Endothelial cell of hepatic sinusoid (primary cell): ENCODE data around the gene MUC22.
"Not testable (repeated sequence)": the region's sequence is repeated elsewhere in the genome, so short reads cannot be mapped to it uniquely, and the experiment has no call there.

Experiments
- in situ Hi-C: cut with HindIII; loops from 2 replicates; pipeline ENCODE4 v1.10.0; 2017; ENCODE audit warnings: low sequenced_read_pairs

The MUC22 gene

GRCh38 chr6:31010393-31011060 lies at the start of gene MUC22:
MUC22 (plus strand) TSS chr6:31010474; CDS start chr6:31010707, 233 bp downstream.
- in situ Hi-C loops: loop anchor here (5.0 kb wide), 1 partner anchor 73 kb away; no protein-coding TSS in a partner anchor

DNA sequence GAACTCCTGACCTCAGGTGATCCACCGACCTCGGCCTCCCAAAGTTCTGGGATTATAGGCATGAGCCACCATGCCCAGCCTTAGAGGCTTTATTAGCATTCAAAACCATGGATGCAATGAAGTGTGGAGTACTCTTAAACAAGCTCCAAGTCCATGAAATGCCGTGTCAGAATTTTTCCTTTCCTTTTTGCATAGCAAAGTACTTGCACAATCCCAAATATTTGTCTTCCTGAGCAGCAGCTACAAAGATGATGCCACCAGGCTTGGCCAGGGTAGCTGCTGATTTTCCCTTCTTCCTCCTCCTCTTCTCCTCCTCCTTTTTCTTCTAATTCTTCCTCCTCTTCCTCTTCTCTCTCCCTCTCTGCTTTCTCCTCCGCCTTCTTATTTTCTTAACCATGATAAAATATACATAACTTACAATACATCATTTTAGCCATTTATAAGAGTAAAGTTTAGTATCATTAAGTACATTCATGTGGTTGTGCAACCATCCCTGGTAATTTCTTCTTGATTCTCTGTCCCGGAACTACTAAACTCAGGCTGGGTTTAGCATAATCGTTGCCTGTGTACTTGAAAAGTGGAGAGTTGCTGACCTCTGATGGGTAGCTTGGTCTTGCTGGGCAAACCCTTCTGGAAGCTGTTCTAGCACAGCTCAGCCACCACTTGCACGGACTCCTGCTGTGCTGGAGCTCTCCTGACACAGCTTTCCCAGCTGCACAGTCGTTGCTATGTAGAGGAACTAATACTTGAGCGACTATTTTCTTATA lies 49.2 kb upstream of the MUC22 start:
- in situ Hi-C loops: no loop called here

GRCh38 chr6:30962716-30963115 lies 47.6 kb upstream of the MUC22 start:
- in situ Hi-C loops: no loop called here

DNA sequence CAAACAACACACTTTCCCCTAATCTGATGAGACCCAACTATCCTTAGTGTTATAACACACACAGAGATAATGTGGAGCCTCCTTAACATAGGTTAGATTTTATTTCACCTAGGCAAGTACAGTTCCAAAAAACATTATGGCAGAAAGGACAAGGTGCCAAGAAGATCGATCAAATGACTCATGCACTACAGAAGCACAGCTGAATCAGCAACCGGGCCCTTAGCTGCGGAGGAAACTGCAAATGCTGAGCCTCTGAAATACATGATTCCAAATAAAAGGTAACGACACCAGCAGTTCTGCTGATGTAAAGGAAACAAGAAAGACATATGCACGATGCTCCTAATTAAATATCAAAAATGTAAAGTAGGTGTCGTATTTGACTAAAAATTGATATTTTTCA lies 46.6 kb upstream of the MUC22 start:
- in situ Hi-C loops: no loop called here

DNA sequence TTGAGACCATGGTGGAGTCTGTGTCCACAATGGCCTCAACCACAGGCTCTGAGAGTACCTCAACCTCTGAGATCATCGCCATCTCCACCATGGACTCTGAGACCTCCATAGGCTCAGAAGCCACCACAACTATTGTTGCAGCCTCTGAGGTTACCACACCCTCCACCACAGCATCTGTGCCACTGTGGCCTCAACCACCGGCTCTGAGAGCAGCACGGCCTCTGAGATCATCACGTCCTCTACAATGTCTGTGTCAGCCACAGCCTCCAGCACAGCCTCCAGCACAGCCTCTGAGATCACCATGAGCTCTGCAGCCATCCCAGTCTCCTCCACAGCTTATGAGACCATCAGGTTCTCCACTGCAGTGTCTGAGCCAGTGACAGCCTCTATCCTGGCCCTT lies 46.2 kb upstream of the MUC22 start:
- in situ Hi-C loops: no loop called here

GRCh38 chr6:30965140-30965601 lies 45.1 kb upstream of the MUC22 start:
- in situ Hi-C loops: no loop called here

DNA sequence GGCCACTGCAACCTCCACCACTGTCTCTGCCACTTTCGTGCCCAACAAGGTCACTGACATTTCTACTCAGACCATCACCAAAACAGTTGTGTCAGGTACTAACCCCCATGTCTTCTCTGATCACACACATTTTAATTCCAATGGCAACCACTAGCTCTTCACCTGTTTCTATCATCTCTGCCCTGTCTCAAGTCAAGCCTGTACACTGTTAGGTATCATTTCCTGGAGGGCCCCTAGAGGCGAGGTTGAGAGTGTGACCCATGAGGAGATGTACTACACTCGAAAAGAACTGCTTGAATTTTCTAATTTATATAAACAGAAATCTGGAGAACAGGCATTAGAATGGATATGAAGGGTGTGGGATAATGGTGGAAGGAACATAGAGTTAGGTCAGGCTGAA lies 44.1 kb upstream of the MUC22 start:
- in situ Hi-C loops: no loop called here

GRCh38 chr6:30969171-30969570 lies 41.1 kb upstream of the MUC22 start:
- in situ Hi-C loops: not testable (repeated sequence)

DNA sequence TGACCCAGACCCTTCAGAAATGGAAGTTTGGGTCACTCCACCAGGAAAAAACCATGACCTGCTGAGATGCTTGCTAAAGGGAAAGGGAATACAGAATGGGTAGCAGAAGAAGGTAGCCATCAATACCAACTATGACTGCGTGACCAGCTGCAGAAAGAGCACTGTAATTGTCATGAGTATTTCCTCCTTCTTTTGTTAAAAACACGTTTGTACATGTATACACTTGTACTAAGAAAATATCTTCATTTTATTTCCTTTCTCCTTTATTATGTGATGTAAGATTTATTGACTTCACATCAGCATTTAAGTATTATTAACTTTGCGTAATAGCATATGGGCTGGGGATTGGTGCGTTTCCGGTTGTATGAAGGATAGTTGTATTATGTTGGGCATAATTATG lies 39.3 kb upstream of the MUC22 start:
- in situ Hi-C loops: no loop called here

DNA sequence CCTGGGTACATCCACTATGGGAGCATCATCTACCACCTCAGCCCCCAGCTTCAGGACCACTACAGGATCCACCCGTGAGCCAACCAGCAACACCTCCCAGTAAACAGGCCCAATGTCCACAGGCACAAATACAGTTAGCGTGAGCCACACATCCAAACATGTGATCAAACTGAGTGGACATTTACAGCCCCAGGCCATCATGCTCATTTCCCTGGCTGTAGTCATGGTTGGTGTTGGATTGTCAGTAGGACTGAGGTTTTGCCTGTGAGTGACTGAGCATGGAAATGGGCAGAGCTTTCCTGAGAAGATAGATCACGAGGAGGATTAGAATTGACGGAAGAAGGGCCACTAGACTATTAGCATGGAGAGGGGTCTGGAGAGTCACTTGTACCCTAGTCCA lies 37.5 kb upstream of the MUC22 start:
- in situ Hi-C loops: no loop called here

DNA sequence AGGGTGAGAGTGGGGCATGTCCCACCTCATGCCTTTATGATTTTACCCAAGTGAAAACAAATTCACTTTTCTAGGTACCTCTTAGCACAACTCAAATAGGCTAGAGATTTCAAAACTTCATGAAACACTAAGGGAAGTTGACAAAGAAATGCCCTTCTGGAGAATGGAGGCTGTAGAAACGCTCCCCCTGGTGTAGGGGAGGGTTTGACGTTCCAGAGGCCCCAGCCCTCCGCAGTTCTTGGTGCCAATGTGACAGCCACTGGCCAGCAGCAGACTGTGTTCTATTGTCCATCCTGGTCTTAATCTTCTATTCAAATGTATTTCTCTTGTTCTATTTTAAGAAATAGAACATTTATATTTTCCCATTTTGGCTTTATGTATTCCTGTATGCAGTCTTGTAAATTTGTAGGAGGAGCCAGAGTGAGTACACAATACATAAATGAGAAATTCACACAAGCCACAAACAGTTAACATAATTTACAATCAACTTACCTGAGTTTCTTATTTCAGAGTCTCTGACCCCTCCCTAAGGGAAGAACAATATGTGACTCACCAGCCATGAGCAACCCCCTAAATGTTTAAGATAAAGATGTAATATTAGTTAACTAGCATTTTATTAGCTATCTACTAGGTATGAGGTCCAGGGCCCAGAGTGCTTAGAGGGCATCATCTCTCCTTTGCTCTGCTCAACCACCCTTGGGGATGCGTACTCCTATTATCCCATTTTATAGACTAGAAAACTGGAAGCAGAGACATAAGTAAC lies 35.6 kb upstream of the MUC22 start:
- in situ Hi-C loops: no loop called here

DNA sequence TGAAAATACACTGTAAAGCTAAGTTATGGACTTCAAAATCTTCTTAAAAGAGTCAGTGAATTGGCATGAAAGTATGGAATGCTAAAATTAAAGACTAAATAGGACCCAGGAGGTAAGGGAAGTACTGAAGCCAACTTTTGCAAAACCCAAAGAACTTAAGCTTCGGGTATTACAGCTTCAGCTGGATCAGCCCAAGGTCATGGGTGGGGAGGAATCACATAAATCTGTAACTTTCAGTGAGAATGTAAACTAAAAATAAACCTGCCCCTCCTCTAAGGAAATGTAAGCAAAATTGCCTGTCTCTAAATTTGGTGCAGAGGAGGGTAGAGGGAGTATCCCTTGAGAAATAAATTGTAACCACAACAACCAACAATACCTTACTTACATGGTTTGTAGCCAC lies 31.1 kb upstream of the MUC22 start:
- in situ Hi-C loops: no loop called here

GRCh38 chr6:30979690-30980089 lies 30.6 kb upstream of the MUC22 start:
- in situ Hi-C loops: no loop called here

- in situ Hi-C loops: no loop called here
Measured at GRCh38 chr6:30981942-30982772, 28.1 kb upstream of the MUC22 start.

DNA sequence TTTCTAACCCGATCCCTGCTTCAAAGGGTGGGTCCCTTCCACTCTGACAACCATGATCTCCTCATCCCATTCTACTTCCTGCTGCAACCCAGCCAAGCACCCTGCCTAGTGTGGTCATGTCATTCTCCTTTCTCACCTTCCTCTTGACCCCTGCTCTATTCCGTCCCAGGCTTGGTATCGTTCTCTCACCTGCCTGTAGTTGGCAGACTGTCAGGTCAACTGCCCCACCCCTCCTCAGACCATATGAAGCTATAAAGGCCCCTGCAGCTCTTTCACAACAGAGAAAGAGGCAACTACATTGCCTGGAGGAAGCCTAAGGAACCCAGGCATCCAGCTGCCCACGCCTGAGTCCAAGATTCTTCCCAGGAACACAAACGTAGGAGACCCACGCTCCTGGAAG lies 26.8 kb upstream of the MUC22 start, which contains the start of gene MUC21:
Gene MUC21 (plus strand): TSS at position 280 of the 400 bp plus-strand sequence. CDS start 241 bp downstream, outside the sequence.
- in situ Hi-C loops: no loop called here

GRCh38 chr6:30985490-30985889 lies 24.8 kb upstream of the MUC22 start:
- in situ Hi-C loops: no loop called here

DNA sequence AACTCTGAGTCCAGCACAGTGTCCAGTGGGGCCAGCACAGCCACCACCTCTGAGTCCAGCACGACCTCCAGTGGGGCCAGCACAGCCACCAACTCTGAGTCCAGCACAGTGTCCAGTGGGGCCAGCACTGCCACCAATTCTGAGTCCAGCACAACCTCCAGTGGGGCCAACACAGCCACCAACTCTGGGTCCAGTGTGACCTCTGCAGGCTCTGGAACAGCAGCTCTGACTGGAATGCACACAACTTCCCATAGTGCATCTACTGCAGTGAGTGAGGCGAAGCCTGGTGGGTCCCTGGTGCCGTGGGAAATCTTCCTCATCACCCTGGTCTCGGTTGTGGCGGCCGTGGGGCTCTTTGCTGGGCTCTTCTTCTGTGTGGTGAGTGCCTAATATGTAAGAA lies 23.0 kb upstream of the MUC22 start:
- in situ Hi-C loops: no loop called here

DNA sequence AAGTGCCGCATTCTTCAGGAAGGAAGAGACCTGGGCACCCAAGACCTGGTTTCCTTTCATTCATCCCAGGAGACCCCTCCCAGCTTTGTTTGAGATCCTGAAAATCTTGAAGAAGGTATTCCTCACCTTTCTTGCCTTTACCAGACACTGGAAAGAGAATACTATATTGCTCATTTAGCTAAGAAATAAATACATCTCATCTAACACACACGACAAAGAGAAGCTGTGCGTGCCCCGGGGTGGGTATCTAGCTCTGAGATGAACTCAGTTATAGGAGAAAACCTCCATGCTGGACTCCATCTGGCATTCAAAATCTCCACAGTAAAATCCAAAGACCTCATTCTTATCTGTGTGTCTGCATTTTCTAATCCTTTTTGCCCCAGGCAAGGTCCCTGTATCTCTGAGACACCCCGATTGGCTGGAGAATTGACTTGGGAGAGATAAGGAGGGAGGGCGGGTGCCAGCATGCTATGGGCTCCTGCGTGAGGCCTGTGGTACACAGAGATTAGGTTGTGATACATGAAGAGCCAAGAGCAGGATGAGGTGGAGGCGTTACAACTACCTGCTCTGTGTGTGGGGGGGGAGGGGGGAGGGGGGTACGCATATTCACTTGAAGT lies 22.0 kb upstream of the MUC22 start:
- in situ Hi-C loops: no loop called here

GRCh38 chr6:30990422-30991086 lies 19.7 kb upstream of the MUC22 start:
- in situ Hi-C loops: no loop called here

GRCh38 chr6:30991891-30992290 lies 18.4 kb upstream of the MUC22 start:
- in situ Hi-C loops: no loop called here
